Upper lobe of left lung (tissue), 4 donors: ENCODE measurements around the gene ZIC4.

Source experiments
- EP300 ChIP-seq, 4 donors: sonication (generic); formaldehyde crosslinking; IDR thresholded peaks; one replicate each; pipeline ENCODE4 v1.5.1; 2017; ENCODE audit warnings: antibody characterized with exemption in 4 of 4, control low read depth in 2 of 4
- TF ChIP-seq, protein P1 (sequence below), 6 experiments: fragments of 450-650 bp in 4 of 6; fragments of 200-600 bp in 2 of 6; sonication (generic) in 2 of 6; IDR thresholded peaks; one replicate each; pipeline ENCODE4 v1.5.1; 2016 to 2019; ENCODE audit warnings: antibody characterized with exemption in 6 of 6

GRCh38 chr3:147356909-147357900 lies 49.1 kb downstream of the ZIC4 start:
- TF ChIP-seq, protein P1, sequence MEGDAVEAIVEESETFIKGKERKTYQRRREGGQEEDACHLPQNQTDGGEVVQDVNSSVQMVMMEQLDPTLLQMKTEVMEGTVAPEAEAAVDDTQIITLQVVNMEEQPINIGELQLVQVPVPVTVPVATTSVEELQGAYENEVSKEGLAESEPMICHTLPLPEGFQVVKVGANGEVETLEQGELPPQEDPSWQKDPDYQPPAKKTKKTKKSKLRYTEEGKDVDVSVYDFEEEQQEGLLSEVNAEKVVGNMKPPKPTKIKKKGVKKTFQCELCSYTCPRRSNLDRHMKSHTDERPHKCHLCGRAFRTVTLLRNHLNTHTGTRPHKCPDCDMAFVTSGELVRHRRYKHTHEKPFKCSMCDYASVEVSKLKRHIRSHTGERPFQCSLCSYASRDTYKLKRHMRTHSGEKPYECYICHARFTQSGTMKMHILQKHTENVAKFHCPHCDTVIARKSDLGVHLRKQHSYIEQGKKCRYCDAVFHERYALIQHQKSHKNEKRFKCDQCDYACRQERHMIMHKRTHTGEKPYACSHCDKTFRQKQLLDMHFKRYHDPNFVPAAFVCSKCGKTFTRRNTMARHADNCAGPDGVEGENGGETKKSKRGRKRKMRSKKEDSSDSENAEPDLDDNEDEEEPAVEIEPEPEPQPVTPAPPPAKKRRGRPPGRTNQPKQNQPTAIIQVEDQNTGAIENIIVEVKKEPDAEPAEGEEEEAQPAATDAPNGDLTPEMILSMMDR (IDR thresholded peaks at IDR 0.05): peak in 1 of 6 experiments; percentile 7
- no peak for TF ChIP-seq EP300 (IDR thresholded peaks at IDR 0.05)
